GM13977 (cell line): Measurements from ENCODE around the gene LZTS2.

Experiments
- DNase-seq: peaks from one replicate; pipeline ENCODE4 v3.0.0; 2012; ENCODE audit warnings: low spot score
- CTCF ChIP-seq: IDR thresholded peaks from 2 replicates; pipeline ENCODE4 v1.5.1; 2012; ENCODE audit warnings: mild to moderate bottlenecking, control low read depth; ENCODE audit not compliant: insufficient read depth; ENCODE audit errors: extremely low read depth, missing control alignments
- in situ Hi-C: fragments of 300-500 bp; cut with MboI; formaldehyde crosslinking; loops from one replicate; pipeline ENCODE4 v1.12.0; 2022; ENCODE audit warnings: low sequenced_read_pairs, low pct_unique_long_range_greater_than_20kb, mixed read lengths, inconsistent platforms; ENCODE audit not compliant: unreplicated experiment

The LZTS2 gene

GRCh38 chr10:101022967-101023705 lies 23.5 kb downstream of the LZTS2 start:
- in situ Hi-C loops = no loop called here
- no peak for TF ChIP-seq CTCF
- no peak for DNase-seq

GRCh38 chr10:101027106-101027720 lies 27.6 kb downstream of the LZTS2 start:
- no peak for TF ChIP-seq CTCF
- DNase-seq = no peak
- in situ Hi-C loops = no loop called here

- TF ChIP-seq CTCF = no peak
- DNase-seq = no peak
- in situ Hi-C loops = no loop called here
Measured at GRCh38 chr10:101028446-101029337, 29.1 kb downstream of the LZTS2 start.

GRCh38 chr10:101029520-101030295 lies 30.1 kb downstream of the LZTS2 start:
- DNase-seq = no peak
- TF ChIP-seq CTCF = no peak
- in situ Hi-C loops = no loop called here

- in situ Hi-C loops = no loop called here
- DNase-seq = no peak
- TF ChIP-seq CTCF = no peak
Measured at GRCh38 chr10:101030496-101031127, 31.0 kb downstream of the LZTS2 start.
